NCI-H1092 (cell line): ENCODE measurements around the gene TBCK.
"Not testable (repeated sequence)": the region's sequence is repeated elsewhere in the genome, so short reads cannot be mapped to it uniquely, and the experiment has no call there.

Source experiments
- DNase-seq: peaks from one replicate; lab custom pipeline; 2025; lab: John Stamatoyannopoulos, UW

The TBCK gene

GRCh38 chr4:106111778-106112469 is 204.1 kb downstream of the TBCK start:
- DNase-seq, result not testable (repeated sequence)

- DNase-seq, result no peak
These were observed 206.1 kb downstream of the TBCK start for GRCh38 chr4:106109929-106110328.

DNA sequence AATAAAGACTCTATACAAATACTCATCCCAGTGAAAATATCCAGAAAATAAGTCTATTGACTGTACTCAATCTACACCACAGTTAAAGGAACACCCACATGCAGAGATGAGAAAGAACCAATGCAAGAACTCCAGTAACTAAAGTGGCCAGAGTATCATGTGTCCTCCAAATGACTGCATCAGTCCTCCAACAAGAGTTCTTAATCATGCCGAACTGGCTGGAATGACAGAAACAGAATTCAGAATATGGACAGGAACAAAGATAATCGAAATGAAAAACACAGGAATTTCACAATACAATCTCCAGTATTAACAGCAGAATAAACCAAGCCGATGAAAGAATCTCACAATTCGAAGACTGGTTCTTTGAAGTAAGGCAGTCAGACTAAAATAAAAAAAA is 210.3 kb downstream of the TBCK start:
- no peak for DNase-seq

GRCh38 chr4:106104276-106104675 is 211.7 kb downstream of the TBCK start:
- no peak for DNase-seq

GRCh38 chr4:106096454-106096853 is 219.6 kb downstream of the TBCK start:
- DNase-seq, result no peak

DNA sequence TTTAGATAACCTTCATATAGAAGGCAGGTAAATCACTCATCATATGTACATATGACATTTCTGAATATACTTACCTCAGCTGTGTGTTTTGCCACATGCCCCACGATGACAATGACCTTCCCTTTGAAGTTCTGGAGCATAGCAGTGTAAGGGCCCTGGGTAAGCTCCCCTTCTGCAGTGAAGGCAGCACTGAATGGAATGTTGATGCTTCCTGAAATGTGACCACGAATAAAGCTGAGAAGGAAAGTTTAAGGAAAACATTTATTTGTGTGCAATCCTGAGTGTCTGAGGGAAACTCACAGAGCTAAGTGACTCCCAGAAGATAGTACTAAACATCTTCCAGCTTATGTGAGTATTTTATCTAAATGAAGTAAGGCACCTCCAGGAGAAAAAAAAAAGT is 220.6 kb downstream of the TBCK start:
- no peak for DNase-seq

DNA sequence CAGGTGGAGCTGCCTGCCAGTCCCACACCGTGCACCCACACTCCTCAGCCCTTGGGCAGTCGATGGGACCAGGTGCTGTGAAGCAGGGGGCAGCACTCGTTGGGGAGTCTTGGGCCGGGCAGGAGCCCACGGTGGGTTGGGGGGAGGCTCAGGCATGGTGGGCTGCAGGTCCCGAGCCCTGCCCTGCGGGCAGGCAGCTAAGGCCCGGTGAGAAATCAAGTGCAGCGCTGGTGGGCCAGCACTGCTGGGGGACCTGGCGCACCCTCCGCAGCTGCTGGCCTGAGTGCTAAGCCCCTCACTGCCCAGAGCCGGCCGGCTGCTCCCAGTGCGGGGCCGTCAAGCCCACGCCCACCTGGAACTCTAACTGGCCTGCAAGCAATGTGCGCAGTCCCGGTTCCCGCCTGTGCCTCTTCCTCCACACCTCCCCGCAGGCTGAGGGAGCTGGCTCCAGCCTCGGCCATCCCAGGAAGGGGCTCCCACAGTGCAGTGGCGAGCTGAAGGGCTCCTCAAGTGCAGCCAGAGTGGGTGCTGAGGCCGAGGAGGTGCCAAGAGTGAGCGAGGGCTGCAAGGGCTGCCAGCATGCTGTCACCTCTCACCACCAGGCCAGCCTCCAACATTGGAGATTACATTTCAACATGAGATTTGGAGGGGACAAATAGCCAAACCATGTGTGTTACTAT is 223.5 kb downstream of the TBCK start:
- no peak for DNase-seq

DNA sequence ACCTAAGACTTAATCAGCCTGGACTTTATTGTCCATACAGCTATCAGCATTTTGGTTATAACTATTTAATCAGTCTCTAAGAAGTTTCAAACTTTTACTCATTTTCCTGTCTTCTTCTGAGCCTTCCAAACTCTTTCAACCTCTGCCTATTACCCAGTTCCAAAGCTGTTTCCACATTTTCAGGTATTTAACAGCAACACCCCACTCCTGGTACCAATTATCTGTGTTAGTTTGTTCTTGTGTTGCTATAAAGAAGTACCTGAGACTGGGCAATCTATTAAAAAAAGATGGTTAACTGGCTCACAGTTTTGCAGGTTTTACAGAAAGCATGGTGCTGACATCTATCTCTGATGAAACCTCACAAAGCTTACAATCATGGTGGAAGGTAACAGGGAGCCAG is 225.2 kb downstream of the TBCK start:
- DNase-seq, result no peak

DNA sequence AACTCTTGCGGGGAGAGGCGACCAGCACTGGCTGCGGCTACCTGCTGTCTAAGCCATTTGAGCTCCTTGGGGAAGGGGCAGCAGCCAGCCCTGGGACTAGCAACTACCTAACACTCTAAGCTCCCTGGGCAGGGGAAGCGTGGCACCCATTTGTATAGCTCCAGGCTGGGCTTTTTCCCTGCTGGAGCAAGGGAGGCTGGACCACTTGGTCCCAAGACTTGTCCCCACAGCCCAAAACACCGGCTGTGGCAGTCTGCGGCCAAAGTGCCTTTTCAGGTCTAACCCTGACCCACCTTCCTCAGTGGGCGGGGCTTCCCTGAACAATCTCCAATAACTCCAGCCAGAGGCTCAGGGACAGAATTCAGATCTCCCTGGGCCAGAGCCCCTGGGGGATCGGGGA is 232.9 kb downstream of the TBCK start:
- DNase-seq, result no peak

DNA sequence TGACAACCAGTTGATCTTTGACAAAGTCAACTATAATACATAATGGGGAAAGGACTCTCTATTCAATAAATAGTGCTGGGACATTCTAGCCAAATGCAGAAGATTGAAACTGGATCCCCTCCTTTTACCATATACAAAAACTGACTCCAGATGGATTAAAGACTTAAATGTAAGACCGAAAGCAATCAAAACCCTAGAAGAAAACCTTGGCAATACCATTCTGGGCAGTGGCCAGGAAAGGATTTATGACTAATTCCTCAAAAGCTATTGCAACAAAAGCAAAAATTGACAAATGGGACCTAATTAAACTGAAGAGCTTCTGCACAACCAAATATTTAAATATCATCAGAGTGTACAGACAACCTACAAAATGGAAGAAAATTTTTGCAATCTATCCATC is 235.6 kb downstream of the TBCK start:
- no peak for DNase-seq

GRCh38 chr4:106079616-106080015 is 236.4 kb downstream of the TBCK start:
- no peak for DNase-seq

- no peak for DNase-seq
These were observed 251.0 kb downstream of the TBCK start for GRCh38 chr4:106065018-106065417.

DNA sequence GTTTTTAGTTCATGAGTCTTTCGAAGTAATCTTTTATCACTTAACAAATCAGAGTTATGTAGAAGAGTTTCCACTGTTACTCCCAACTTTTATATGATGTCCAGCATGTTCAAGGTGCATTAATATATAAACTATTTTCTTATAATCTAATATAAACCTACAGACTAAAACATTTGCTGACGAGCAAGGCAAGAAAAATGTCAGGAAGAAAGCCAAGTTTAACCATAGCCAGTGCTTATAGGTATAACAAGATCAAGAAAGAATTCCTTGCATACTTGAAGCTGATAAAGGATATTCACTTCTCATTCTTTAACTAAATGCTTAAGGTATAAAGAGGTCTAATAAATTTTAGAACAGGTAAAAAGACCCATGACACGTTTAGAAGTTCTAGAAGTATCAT is 253.0 kb downstream of the TBCK start:
- no peak for DNase-seq

DNA sequence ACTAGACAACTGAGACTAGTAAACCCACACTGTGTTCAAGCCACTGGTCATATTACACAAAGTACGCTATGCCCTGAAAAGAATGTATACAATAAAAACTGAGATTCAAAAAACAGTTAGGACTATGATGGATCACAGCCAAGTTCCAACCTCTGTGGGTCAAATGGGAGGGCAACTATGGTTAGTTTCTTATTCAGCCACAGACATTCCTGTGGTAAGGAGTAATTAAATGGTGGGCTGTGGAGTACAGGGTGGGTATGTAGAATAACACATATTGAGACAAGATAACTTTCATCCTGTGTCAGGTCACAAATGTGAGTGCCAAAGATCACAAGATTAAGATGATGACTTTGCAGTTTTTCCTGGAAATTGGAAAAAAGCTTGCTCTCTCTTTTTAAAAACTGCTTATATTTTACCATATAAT is 253.5 kb downstream of the TBCK start:
- DNase-seq, result no peak

- no peak for DNase-seq
These were observed 257.1 kb downstream of the TBCK start for GRCh38 chr4:106058921-106059320.

GRCh38 chr4:106056914-106057313 is 259.1 kb downstream of the TBCK start:
- no peak for DNase-seq

GRCh38 chr4:106051514-106051913 is 264.5 kb downstream of the TBCK start:
- no peak for DNase-seq

- DNase-seq, result no peak
These were observed 266.5 kb downstream of the TBCK start for GRCh38 chr4:106049490-106049889.

DNA sequence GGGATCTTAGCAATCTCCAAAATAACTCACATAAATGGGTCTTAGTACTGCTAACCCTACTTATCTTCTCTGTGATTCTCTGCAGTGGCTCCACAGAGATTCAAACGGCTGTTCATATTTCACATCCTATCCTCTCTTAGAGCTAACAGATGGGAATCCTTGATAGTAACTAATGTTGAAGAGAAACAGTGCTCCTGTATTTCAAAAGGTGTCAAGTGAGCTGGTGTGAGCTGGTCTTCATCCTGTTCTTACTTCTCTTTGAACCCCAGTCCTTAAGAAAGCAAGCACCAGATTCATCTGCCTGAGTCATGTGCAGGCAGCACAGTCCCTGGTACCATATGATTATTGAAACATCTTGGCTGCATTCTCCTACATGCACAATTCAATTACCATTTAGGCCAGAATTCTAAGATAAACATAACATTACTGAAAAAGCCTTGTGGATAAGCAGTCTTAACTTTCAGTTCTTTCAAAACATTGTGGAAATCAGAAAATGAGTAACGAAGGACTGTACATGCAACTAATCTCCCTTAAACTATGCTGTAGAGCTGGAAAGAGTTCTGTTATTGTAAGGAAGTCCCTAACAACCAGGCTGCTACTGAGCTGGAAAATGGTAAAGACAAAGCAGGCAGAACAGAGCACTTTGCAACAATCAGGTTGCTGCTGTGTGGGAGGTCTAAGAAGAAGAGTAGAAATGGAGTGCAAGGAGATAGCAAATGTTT is 267.6 kb downstream of the TBCK start:
- DNase-seq, result no peak

GRCh38 chr4:106046083-106046482 is 269.9 kb downstream of the TBCK start:
- no peak for DNase-seq

GRCh38 chr4:106041294-106042002 is 274.6 kb downstream of the TBCK start:
- no peak for DNase-seq

DNA sequence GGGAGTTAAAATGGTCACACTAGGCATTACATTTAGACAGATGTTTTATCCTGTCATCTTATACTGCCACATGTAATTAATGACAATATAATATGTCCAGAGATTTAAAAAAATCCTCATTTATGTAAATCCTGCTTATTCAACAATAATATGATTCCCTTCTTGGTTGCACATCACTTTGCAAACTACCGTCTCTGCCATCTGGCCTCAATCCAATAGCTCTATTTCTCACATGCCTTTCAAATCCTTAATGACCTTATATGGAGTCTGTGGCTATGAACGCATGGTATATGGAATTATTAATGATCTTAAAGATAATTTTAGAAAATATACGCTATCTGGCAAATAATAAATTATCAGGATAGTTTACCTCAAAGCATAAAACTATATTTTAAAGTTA is 276.2 kb downstream of the TBCK start:
- no peak for DNase-seq

GRCh38 chr4:106038908-106039307 is 277.1 kb downstream of the TBCK start:
- DNase-seq, result no peak
